Activated CD4-positive, alpha-beta T cell treated with anti-CD3 and anti-CD28 coated beads, Interleukin-2, amount 10 ng/mL, durations not matched to agents 24 days and 14 days (primary cell): ENCODE measurements around the gene PRSS21. TPM values are rescaled to one million over a fixed set of nuclear protein-coding genes. Genes with fewer than 3 reads are reported as not detected.
A peak's percentile ranks its signal among the peaks of the same experiment; 100 is the strongest.

Source experiments
- DNase-seq: peaks from one replicate; pipeline ENCODE4 v3.0.0; 2022
- H3K27ac Mint-ChIP-seq: one replicate; pipeline ENCODE4 v1.8.0; 2022; ENCODE audit warnings: mild to moderate bottlenecking, mixed read lengths
- H3K27me3 Mint-ChIP-seq: one replicate; pipeline ENCODE4 v1.8.0; 2022; ENCODE audit warnings: mixed read lengths
- H3K36me3 Mint-ChIP-seq: one replicate; pipeline ENCODE4 v1.8.0; 2022; ENCODE audit warnings: low read depth, mild to moderate bottlenecking, mixed read lengths
- H3K4me1 Mint-ChIP-seq: one replicate; pipeline ENCODE4 v1.8.0; 2021; ENCODE audit warnings: mixed read lengths
- H3K4me3 Mint-ChIP-seq: one replicate; pipeline ENCODE4 v1.8.0; 2022; ENCODE audit warnings: mild to moderate bottlenecking, moderate library complexity, mixed read lengths
- H3K9me3 Mint-ChIP-seq: one replicate; pipeline ENCODE4 v1.8.0; 2021; ENCODE audit warnings: mixed read lengths
- intact Hi-C: fragments of 100-400 bp; cut with micrococcal nuclease; formaldehyde crosslinking; loops from one replicate; pipeline ENCODE4 v1.15.1; 2023
- total RNA-seq: library from RNA; stranded (reverse); gene quantifications from 2 replicates; pipeline ENCODE4 v1.2.3, GENCODE V29; 2022

PRSS21 gene
- total RNA-seq, 1 donor from 2014 or later = 10.2 TPM

GRCh38 chr16:2845116-2845515 lies 28.1 kb downstream of the PRSS21 start:
- intact Hi-C loops = no loop called here
- peaks cover 18% of the 10 kb centered on the region for H3K4me1 Mint-ChIP-seq
- H3K4me3 Mint-ChIP-seq = no peak overlapping the region
- DNase-seq = no peak
- no peak overlapping the region for H3K27ac Mint-ChIP-seq
- peaks cover 6% of the 10 kb centered on the region for H3K27me3 Mint-ChIP-seq
- H3K36me3 Mint-ChIP-seq = no peaks in the 10 kb centered on the region
- peaks cover 3% of the 10 kb centered on the region for H3K9me3 Mint-ChIP-seq

DNA sequence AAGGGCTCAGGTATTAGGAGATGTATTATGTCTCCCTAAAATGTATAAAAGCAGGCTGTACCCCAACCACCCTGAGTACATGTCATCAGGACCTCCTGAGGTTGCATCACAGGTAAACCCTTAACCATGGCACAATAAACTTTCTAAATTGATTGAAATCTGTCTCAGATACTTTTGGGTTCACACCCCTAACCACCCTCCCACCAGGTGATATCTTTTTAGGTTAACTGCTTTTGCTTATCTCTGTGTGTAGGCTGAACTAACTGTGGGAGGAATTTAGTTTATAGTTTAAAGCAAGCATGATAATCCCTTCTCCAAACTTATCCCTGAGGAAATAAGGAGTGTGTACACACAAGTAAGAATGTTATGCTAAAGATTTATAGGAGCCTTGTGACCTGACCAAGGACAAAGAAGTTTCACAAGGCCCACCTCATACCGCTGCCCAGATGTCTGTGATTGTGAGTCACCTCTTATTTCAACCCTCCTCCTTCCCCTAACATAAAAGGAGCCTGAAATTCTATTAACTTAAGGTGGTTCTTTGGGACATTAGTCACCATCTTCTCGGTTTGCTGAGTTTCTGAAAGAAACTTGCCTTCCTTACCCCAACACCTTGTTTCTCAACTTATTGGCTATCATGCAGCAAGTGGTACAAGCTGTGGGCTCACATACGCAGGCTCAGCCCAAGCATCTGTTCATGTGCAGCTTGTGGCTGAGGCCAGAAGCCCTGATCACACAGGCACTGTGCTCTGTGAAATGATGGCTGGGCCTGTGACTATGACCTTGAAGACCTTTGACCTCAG lies 29.7 kb downstream of the PRSS21 start:
- Mint-ChIP-seq H3K36me3 (no peaks in the 10 kb centered on the region), H3K4me3 (no peak overlapping the region), H3K27ac (no peak overlapping the region), H3K4me1 (peaks cover 15% of the 10 kb centered on the region), H3K9me3 (peaks cover 3% of the 10 kb centered on the region), H3K27me3 (peaks cover 6% of the 10 kb centered on the region)
- no peak for DNase-seq
- intact Hi-C loops = no loop called here

- Mint-ChIP-seq H3K36me3 (no peaks in the 10 kb centered on the region), H3K4me3 (no peak overlapping the region), H3K27ac (no peak overlapping the region), H3K9me3 (peaks cover 2% of the 10 kb centered on the region), H3K27me3 (peaks cover 6% of the 10 kb centered on the region), H3K4me1 (peaks cover 8% of the 10 kb centered on the region)
- DNase-seq = no peak
- intact Hi-C loops = no loop called here
These were observed 32.1 kb downstream of the PRSS21 start for GRCh38 chr16:2848933-2849725.

DNA sequence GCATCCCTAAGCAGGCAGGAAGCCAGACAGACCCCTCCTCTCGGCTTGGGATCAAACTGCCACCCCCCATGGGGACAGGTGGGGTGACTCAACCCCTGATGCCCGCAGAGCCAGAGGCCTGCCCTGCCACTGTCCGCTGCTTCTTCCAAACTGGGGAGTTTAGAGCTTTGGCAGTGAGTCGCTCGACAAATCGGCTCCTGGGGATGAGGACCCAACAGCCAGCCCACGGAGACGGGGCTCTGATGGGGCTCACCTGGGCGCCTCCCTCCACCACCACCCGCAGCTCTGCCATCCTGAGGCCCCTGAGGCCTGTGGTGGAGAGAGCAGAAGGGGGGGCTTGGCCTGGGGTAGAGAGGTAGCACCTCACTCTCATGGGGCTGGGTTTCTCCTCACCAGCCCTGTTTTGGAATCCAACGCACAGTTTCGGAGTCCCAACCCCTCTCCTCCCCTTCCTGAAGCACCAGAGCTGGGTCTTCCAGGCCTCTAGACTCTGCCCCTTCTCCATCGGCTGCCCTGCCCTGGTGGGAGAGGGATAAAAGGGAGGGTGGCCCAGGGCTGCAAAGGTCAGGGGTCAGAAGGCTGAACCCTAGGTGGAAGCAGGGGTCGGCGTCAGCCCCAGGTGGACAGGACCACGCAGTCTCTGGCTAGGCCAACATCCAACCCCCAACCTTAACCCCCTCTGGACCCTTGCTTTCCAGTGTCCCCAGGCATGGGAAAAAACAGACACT lies 35.1 kb downstream of the PRSS21 start:
- intact Hi-C loops = no loop called here
- Mint-ChIP-seq H3K27ac (no peak overlapping the region), H3K36me3 (peaks cover 3% of the 10 kb centered on the region), H3K9me3 (peaks cover 9% of the 10 kb centered on the region), H3K27me3 (peaks cover 6% of the 10 kb centered on the region), H3K4me1 (peaks cover under 1% of the 10 kb centered on the region), H3K4me3 (no peak overlapping the region)
- no peak for DNase-seq

GRCh38 chr16:2852731-2853507 lies 35.9 kb downstream of the PRSS21 start:
- Mint-ChIP-seq H3K36me3 (peaks cover 3% of the 10 kb centered on the region), H3K27ac (no peak overlapping the region)
- intact Hi-C loops = no loop called here

DNA sequence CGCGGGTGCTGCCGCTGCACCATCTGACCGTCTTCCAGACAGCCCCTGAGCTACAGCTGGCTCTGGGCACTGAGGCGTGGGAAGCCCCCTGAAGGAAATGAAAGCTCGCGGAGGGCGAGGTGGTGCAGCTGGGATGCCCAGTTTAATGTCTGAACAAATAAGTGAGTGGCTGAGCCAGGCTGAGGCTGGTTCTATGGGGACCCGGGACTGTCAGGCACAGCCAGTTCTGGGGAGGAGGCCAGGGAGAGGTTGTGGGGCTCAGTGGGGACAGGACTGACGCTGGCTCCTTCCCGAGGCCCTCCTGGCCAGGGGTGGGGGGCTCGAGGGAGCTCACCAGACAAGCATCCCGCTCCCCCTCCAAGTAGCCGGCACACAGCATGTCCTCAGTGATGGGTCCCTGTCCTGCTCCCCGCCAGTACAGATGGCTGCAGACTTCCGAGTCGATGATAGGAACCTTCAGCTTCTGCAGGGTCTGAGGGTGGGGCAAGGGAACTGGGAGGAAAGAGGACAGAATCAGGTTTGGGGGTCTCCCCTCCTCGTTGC lies 36.6 kb downstream of the PRSS21 start:
- Mint-ChIP-seq H3K27me3 (peaks cover 10% of the 10 kb centered on the region), H3K27ac (no peak overlapping the region), H3K36me3 (peaks cover 3% of the 10 kb centered on the region), H3K9me3 (peaks cover 9% of the 10 kb centered on the region), H3K4me1 (peaks cover 3% of the 10 kb centered on the region), H3K4me3 (no peak overlapping the region)
- DNase-seq = no peak
- intact Hi-C loops = no loop called here

More at GRCh38 chr16:2852731-2853507, 35.9 kb downstream of the PRSS21 start:
- Mint-ChIP-seq H3K27me3 (peaks cover 10% of the 10 kb centered on the region), H3K4me3 (no peak overlapping the region), H3K9me3 (peaks cover 9% of the 10 kb centered on the region), H3K4me1 (peaks cover 3% of the 10 kb centered on the region)
- DNase-seq = no peak

DNA sequence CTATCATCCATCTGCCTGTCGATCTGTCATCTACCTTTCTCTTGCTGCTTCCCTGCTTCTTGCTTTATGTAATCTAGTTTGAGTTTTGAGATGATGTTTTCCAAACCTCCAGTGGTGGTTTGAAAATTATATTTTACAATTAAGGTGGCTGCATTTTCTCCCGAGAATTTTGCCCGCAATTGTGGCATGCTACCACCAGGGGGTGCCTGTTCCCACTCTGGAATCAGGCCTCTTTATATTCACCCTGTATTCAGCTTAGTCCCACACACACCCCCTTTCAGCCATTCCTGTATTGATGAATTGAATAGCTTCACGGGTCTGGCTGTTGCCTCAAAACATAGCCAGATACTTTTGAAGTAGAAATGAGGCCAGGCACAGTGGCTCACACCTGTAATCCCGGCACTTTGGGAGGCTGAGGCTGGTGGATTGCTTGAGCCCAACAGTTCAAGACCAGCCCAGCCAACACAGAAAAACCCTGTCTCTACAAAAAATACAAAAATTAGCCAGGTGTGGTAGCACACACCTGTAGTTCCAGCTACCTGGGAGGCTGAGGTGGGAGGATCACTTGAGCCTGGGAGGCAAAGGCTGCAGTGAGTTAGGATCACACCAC lies 37.8 kb downstream of the PRSS21 start:
- intact Hi-C loops = no loop called here
- peaks cover 3% of the 10 kb centered on the region for H3K36me3 Mint-ChIP-seq

DNA sequence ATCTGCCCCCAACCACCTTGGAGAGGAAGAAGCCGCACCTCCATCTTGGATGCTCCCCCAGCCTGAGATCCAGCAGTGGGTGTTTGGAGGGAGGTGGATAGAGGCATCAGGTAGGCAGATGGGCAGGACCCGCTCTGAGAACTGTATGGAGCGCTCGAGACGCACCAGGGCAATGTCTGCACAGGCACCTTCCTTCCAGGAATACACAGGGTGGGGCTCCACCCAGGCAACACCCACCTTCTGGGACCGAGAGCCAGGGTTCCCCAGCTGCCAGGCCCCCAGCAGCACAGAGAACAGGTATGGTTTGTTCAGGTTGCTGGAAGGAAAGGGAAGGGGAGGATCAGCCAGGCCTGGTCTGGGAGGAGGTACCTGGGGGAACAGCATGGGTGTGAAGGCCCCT lies 38.5 kb downstream of the PRSS21 start:
- peaks cover 5% of the 10 kb centered on the region for H3K27me3 Mint-ChIP-seq
- no peak overlapping the region for H3K27ac Mint-ChIP-seq
- DNase-seq = no peak
- H3K36me3 Mint-ChIP-seq = peaks cover 3% of the 10 kb centered on the region
- no peak overlapping the region for H3K4me3 Mint-ChIP-seq
- H3K4me1 Mint-ChIP-seq = peaks cover 3% of the 10 kb centered on the region
- intact Hi-C loops = no loop called here
- H3K9me3 Mint-ChIP-seq = peaks cover 9% of the 10 kb centered on the region

More for the DNA sequence above, 37.8 kb downstream of the PRSS21 start:
- peaks cover 9% of the 10 kb centered on the region for H3K9me3 Mint-ChIP-seq
- H3K4me1 Mint-ChIP-seq = peaks cover 3% of the 10 kb centered on the region
- H3K4me3 Mint-ChIP-seq = no peak overlapping the region
- H3K27me3 Mint-ChIP-seq = peaks cover 5% of the 10 kb centered on the region
- H3K27ac Mint-ChIP-seq = no peak overlapping the region
- DNase-seq = no peak

DNA sequence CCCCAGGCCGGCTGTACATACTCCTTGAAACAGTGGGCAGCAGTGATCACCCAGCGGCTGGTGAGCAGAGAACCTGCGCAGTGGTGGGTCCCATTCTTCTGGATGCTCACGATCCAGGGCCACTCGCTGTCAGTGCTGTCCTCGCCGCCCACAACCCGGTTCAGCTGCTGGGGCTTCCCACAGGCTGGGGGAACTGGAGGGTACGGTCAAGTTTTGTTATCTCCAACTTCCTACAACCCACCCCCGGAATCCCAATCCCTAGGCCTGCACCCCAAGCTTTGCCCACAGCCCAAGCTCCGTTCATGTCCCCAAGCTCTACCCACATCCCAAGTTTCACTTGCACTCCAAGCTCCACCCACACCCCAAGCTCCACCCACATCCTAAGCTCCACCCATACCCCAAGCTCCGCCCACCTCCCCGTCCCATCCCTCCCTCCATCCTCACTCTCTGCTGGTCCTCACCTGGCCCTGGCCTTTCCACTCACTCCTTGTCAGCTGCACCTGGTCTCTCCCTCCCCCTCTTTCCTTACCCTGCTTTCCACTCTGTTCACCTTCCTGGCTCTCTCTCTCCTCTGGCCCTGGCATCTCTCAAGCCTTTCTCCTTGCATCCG lies 39.1 kb downstream of the PRSS21 start:
- H3K4me3 Mint-ChIP-seq = no peak overlapping the region
- DNase-seq = peak; percentile 75

GRCh38 chr16:2856686-2857450 lies 39.8 kb downstream of the PRSS21 start:
- Mint-ChIP-seq H3K36me3 (peaks cover 3% of the 10 kb centered on the region), H3K9me3 (peaks cover 14% of the 10 kb centered on the region), H3K27ac (no peak overlapping the region), H3K4me1 (peaks cover 3% of the 10 kb centered on the region), H3K4me3 (no peak overlapping the region), H3K27me3 (peaks cover 8% of the 10 kb centered on the region)
- DNase-seq = no peak
- intact Hi-C loops = no loop called here

More for the DNA sequence above, 39.1 kb downstream of the PRSS21 start:
- peaks cover 3% of the 10 kb centered on the region for H3K4me1 Mint-ChIP-seq
- H3K27ac Mint-ChIP-seq = no peak overlapping the region
- peaks cover 3% of the 10 kb centered on the region for H3K36me3 Mint-ChIP-seq
- intact Hi-C loops = no loop called here
- peaks cover 11% of the 10 kb centered on the region for H3K9me3 Mint-ChIP-seq
- H3K27me3 Mint-ChIP-seq = peaks cover 6% of the 10 kb centered on the region

DNA sequence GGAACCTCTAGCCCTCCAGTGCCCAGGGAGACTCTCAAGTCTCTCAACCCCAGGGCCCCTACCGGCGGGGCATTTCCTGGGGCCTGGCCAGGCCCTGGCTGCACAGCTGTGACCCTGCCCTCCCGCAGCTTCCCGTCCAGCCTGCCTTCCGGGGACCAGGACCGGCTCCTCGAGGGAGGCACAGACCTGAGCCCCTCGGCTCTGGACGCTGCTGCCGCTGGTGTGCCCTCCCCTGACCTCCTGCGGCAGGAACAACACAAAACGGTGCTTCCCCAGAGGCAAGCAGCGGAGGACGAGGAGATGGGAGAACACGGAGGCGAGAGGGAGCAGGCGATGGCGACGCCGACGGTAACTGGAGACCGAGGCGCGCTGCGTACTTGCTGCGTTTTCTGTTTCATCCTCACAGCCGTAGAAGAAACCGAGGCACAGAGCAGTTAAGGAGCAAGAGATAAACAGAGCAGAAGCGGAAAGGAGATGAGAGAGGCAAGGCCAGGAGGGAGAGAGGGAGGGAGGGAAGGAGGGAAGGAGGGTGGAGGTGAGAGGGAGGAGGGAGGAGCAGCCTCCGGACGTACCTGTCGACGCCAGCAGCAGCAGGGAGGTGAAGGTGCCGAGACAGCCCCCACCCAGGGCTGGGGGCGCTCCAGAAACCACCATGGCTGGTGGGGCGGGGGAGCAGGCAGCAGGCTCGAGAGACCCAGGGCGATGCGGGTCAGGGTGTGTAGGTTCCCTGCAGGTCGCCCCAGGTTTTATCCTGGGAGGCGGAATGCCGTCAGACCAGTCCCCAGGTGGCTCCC lies 40.6 kb downstream of the PRSS21 start, which contains the start of gene PRSS22:
TSS of gene PRSS22 (minus strand) at position 720 of the 794 bp plus-strand sequence. CDS start at position 654, 66 bp downstream.
- DNase-seq = no peak
- Mint-ChIP-seq H3K9me3 (peaks cover 14% of the 10 kb centered on the region), H3K36me3 (peaks cover 3% of the 10 kb centered on the region), H3K4me1 (peaks cover 3% of the 10 kb centered on the region), H3K27ac (no peak within 1 kb of the TSS), H3K27me3 (peaks cover 8% of the 10 kb centered on the region), H3K4me3 (peak within 1 kb of the TSS; percentile 71)
- intact Hi-C loops = no loop called here
